Aorta (tissue), 5 donors: ENCODE results near the gene CAMK1. TPM values are rescaled to one million over a fixed set of nuclear protein-coding genes. Genes with fewer than 3 reads are reported as not detected.

ENCODE experiments used
- ATAC-seq: fragments of 200-7000 bp; cut with Tn5 transposase; one replicate; pipeline ENCODE4 v1.9.1; 2022; ENCODE audit warnings: moderate library complexity; ENCODE audit not compliant: low FRiP score
- DNase-seq, 2 donors: peaks; one replicate each; pipeline ENCODE4 v3.0.0-alpha.2; 2020
- H3K27ac ChIP-seq, 2 donors: one replicate each; pipeline ENCODE4 v1.5.1; 2013; ENCODE audit warnings: low read length in 2 of 2, mild to moderate bottlenecking in 2 of 2, moderate library complexity in 2 of 2, control low read depth in 1 of 2, inconsistent platforms in 1 of 2, low read depth in 1 of 2
- H3K27me3 ChIP-seq, 2 donors: one replicate each; pipeline ENCODE4 v1.6.1; 2013; ENCODE audit warnings: control low read depth in 1 of 2, low read length in 1 of 2, mild to moderate bottlenecking in 1 of 2, moderate library complexity in 1 of 2; ENCODE audit not compliant: insufficient read depth in 2 of 2, control insufficient read depth in 1 of 2
- H3K36me3 ChIP-seq, 2 donors: one replicate each; pipeline ENCODE4 v1.6.1; 2013; ENCODE audit warnings: control low read depth in 1 of 2, low read length in 1 of 2, mild to moderate bottlenecking in 1 of 2; ENCODE audit not compliant: insufficient read depth in 2 of 2, control insufficient read depth in 1 of 2
- H3K4me1 ChIP-seq, 2 donors: one replicate each; pipeline ENCODE4 v1.6.1; 2013; ENCODE audit warnings: low read length in 2 of 2, control low read depth in 1 of 2, mild to moderate bottlenecking in 1 of 2, moderate library complexity in 1 of 2; ENCODE audit not compliant: insufficient read depth in 2 of 2, control insufficient read depth in 1 of 2
- H3K4me3 ChIP-seq, 2 donors: one replicate each; pipeline ENCODE4 v1.5.1; 2013; ENCODE audit warnings: low read length in 2 of 2, control low read depth in 1 of 2, mild to moderate bottlenecking in 1 of 2
- H3K9me3 ChIP-seq: one replicate; pipeline ENCODE4 v1.6.1; 2013; ENCODE audit warnings: mild to moderate bottlenecking, low read length; ENCODE audit not compliant: control insufficient read depth
- WGBS, 2 donors: extraction: QIAGEN DNeasy Blood & Tissue Kit; methylation state at CpG; one replicate each; pipeline ENCODE4 v1.1.7; 2013; 5-methylcytosine and 5-hydroxymethylcytosine counted together
- intact Hi-C, 2 donors: fragments of 100-400 bp; cut with DNase I; formaldehyde crosslinking; loops; one replicate each; pipeline versions ENCODE4 v1.14.2 to v1.15.0; 2022
- polyA plus RNA-seq, 2 donors: library from polyadenylated mRNA; stranded (reverse); fragments of 200-250 nt; gene quantifications; one replicate each; pipeline ENCODE4 v1.2.3, GENCODE V29; 2013
- total RNA-seq, 2 donors: library from RNA; stranded (reverse); fragmentation: NEBNext Ultra II Directional; extraction: Animal tissue kit (Norgen Biotek cat#: 25700); gene quantifications; one replicate each; pipeline ENCODE4 v1.2.1, GENCODE V29; 2021
- donor health status: healthy with polysubstance abuse.
- donor health status: Bipolar disorder and iron deficiency.
- donor health status: DM: no; HTN: no; CAD: no.
- donor health status: DM: no; HTN: no; CAD: no.
- donor health status: DM: yes; HTN: yes; CAD: no.

The CAMK1 gene
- total and polyA plus RNA-seq, 4 donors: 24.7 to 58.0 (median 35.8) TPM

DNA sequence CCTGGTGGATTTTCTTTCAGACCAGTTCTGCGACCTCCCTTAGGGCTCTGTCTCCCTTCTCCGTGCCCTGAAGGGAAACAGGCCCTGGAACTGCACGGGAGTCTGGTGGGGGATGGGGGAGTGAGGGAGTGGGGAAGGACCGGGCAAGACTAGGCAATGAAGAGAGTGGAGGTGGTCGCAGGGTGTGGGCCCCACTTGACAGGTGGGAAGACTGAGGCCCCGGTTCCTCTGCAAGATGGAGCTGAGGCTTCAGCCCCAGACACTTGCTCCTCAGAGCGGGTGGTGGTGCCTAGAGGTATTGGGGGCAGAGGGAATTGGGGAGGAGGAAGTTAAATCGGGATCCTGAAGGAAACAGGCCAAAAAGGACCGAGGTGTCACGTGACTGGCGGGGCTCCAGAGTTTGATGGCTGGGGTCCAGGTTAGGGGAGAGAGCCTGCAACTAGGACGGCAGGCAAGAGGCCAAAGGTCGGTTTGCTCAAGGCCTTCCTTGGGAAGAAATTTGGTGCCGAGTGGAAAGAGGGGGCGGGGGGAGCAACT is 597 bp upstream of the CAMK1 start:
- 1 to 7% methylated on average over 15 of the region's 15 CpGs for WGBS, 2 donors
- Histone ChIP-seq H3K27me3 (no peaks in the 10 kb centered on the region), H3K36me3 (peaks cover 0 to 2% of the 10 kb centered on the region in 2 donors), H3K27ac (peak overlapping the region; percentile 48 to 58), H3K4me3 (peak overlapping the region; percentile 42 to 53), H3K4me1 (peaks cover 2 to 4% of the 10 kb centered on the region in 2 donors), H3K9me3 (no peaks in the 10 kb centered on the region)
- intact Hi-C loops: no loop called here
- ATAC-seq (peak; percentile 77), DNase-seq (peak; percentile 84 to 95)

- DNase-seq (no peak), ATAC-seq (no peak)
- peak overlapping the region in 1 of 2 donors; percentile 70 for H3K27ac ChIP-seq
- intact Hi-C loops: no loop called here
- H3K4me1 ChIP-seq: peaks cover 2 to 4% of the 10 kb centered on the region in 2 donors
- WGBS, 2 donors: 40 to 44% methylated on average over 5 of the region's 5 CpGs
- H3K36me3 ChIP-seq: peaks cover 0 to 2% of the 10 kb centered on the region in 2 donors
- no peaks in the 10 kb centered on the region for H3K9me3 ChIP-seq
- no peaks in the 10 kb centered on the region for H3K27me3 ChIP-seq
- H3K4me3 ChIP-seq: peak overlapping the region; percentile 42 to 84
Observed at GRCh38 chr3:9769012-9769411, 735 bp downstream of the CAMK1 start.

GRCh38 chr3:9768141-9768775 is 1.5 kb downstream of the CAMK1 start:
- Histone ChIP-seq H3K9me3 (no peaks in the 10 kb centered on the region), H3K27ac (peak overlapping the region in 1 of 2 donors; percentile 37), H3K27me3 (no peaks in the 10 kb centered on the region), H3K4me3 (no peak overlapping the region), H3K36me3 (peaks cover 0 to 2% of the 10 kb centered on the region in 2 donors), H3K4me1 (peaks cover 2 to 4% of the 10 kb centered on the region in 2 donors)
- 42 to 47% methylated on average over 6 of the region's 6 CpGs for WGBS, 2 donors
- DNase-seq (no peak), ATAC-seq (no peak)
- intact Hi-C loops: no loop called here

- ATAC-seq: no peak
- intact Hi-C loops: no loop called here
- H3K27ac ChIP-seq: no peak overlapping the region
- peaks cover 0 to 2% of the 10 kb centered on the region in 2 donors for H3K36me3 ChIP-seq
- H3K9me3 ChIP-seq: no peaks in the 10 kb centered on the region
- H3K4me1 ChIP-seq: peaks cover 2 to 4% of the 10 kb centered on the region in 2 donors
- no peak for DNase-seq
- no peak overlapping the region for H3K4me3 ChIP-seq
- 62 to 70% methylated on average over 7 of the region's 7 CpGs for WGBS, 2 donors
- no peaks in the 10 kb centered on the region for H3K27me3 ChIP-seq
Observed at GRCh38 chr3:9767418-9767817, 2.3 kb downstream of the CAMK1 start.

DNA sequence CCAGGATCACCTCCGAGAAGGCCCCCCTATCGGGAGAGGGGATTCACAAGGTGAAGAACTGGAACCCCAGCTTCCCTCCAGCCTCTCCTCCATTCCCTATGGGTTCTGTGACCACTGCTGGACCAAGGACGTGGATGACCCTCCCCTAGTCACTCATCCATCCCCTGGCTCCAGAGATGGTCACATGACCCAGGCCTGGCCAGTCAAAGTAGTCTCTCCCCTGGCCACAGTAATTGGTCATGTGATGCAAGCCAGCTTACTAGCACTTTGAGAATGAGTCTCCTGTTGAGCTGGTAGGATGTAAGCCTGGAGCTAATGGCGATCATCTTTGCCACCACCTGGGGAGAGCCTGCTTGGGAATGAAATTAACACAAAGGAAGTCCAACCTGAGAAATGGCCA is 3.9 kb downstream of the CAMK1 start:
- Histone ChIP-seq H3K27ac (no peak overlapping the region), H3K4me3 (no peak overlapping the region), H3K36me3 (peaks cover 0 to 2% of the 10 kb centered on the region in 2 donors), H3K4me1 (peaks cover 2 to 4% of the 10 kb centered on the region in 2 donors), H3K27me3 (no peaks in the 10 kb centered on the region), H3K9me3 (no peaks in the 10 kb centered on the region)
- DNase-seq: no peak
- 79 to 86% methylated on average over 4 of the region's 4 CpGs for WGBS, 2 donors
- no peak for ATAC-seq
- intact Hi-C loops: no loop called here

DNA sequence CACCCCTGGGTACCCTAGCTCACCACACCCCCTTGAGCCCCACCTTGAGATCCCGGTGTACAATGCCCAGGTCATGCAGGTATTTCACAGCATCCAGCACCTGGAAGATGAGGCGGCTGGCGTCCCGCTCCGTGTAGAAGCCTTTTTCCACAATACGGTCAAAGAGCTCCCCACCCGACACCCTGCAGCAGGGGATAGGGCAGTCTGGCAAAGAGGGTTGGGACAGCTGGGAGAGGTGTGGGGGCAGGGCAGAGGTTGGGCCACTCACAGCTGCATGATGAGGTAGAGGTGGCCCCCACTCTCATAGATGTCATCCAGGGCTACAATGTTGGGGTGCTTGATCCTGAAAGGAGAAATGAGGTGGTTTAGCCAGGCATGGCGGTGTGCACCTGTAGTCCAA is 6.9 kb downstream of the CAMK1 start:
- Histone ChIP-seq H3K27me3 (no peaks in the 10 kb centered on the region), H3K27ac (no peak overlapping the region), H3K9me3 (no peaks in the 10 kb centered on the region), H3K4me3 (no peak overlapping the region), H3K4me1 (no peaks in the 10 kb centered on the region), H3K36me3 (peaks cover 0 to 4% of the 10 kb centered on the region in 2 donors)
- intact Hi-C loops: no loop called here
- ATAC-seq (no peak), DNase-seq (no peak)
- 88 to 90% methylated on average over 8 of the region's 8 CpGs for WGBS, 2 donors

- 94 to 96% methylated on average over 5 of the region's 5 CpGs for WGBS, 2 donors
- Histone ChIP-seq H3K27me3 (no peaks in the 10 kb centered on the region), H3K4me3 (no peak overlapping the region), H3K36me3 (peaks cover 0 to 6% of the 10 kb centered on the region in 2 donors), H3K27ac (no peak overlapping the region), H3K9me3 (no peaks in the 10 kb centered on the region), H3K4me1 (no peaks in the 10 kb centered on the region)
- intact Hi-C loops: no loop called here
- ATAC-seq (no peak), DNase-seq (no peak)
Observed at GRCh38 chr3:9761919-9762318, 7.8 kb downstream of the CAMK1 start.

GRCh38 chr3:9760779-9761505 is 8.8 kb downstream of the CAMK1 start:
- Histone ChIP-seq H3K4me1 (no peaks in the 10 kb centered on the region), H3K36me3 (peaks cover 0 to 8% of the 10 kb centered on the region in 2 donors), H3K9me3 (no peaks in the 10 kb centered on the region), H3K27ac (no peak overlapping the region), H3K4me3 (no peak overlapping the region), H3K27me3 (no peaks in the 10 kb centered on the region)
- DNase-seq (no peak), ATAC-seq (no peak)
- WGBS, 2 donors: 96% methylated on average over 10 of the region's 10 CpGs
- intact Hi-C loops: no loop called here
